ENCODE measurements around the gene FYB1. TPM values are rescaled to one million over a fixed set of nuclear protein-coding genes. Genes with fewer than 3 reads are reported as not detected.

FYB1 gene
- total RNA-seq, 2 donors from 2014 or later, result not detected

DNA sequence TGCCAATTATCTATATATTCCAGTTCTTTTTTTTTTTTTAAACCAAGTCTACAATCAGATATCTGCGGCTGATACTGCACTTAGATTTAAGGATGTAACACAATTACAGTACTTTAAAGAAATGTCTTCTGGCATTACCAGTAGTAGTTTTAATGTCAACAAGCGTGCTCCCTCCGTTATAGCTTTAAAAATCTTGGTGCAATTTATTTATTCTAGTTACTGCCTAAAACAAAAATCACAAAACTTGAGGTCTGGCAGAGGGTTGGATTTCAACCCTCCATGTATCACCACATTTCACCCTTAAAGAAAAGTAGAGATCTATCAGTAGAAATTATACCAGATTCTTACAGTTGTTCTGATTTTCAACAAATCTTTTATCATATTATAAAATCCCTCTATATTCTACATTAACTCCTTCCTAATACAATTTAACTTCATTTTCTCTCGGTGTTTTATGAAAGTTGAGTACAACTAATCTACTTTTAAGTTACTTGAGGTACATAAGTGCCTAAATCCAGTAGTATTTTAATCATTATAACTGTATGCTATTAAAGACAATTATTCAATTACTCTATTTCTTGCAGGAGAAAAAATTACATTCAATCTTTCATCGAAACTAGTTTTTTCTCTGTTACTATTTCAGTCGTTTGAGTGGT, 143.1 kb downstream of the FYB1 start:
- Mint-ChIP-seq H3K36me3 (ENCODE audit: low read depth) (no peaks in the 10 kb centered on the region), H3K9me3 (no peaks in the 10 kb centered on the region), H3K4me1 (peaks cover 11% of the 10 kb centered on the region), H3K4me3 (no peak overlapping the region), H3K27ac (no peak overlapping the region), H3K27me3 (ENCODE audit: insufficient read depth) (no peaks in the 10 kb centered on the region)
- Histone ChIP-seq H3K4me1 (ENCODE audit: control insufficient read depth, insufficient read depth, low read length) (peaks cover 4% of the 10 kb centered on the region), H3K27me3 (ENCODE audit: control insufficient read depth, insufficient read depth, low read length, poor library complexity, severe bottlenecking) (no peaks in the 10 kb centered on the region), H3K27ac (ENCODE audit: low read depth, low read length) (no peak overlapping the region), H3K4me3 (ENCODE audit: low read length) (no peak overlapping the region), H3K9ac (ENCODE audit: extremely low read depth, low read length, poor library complexity, severe bottlenecking) (no peak overlapping the region), H3K36me3 (ENCODE audit: control insufficient read depth, insufficient read depth, low read length) (no peaks in the 10 kb centered on the region), H3K9me3 (ENCODE audit: control insufficient read depth, low read length) (no peaks in the 10 kb centered on the region)
- DNase-seq, result no peak
- TF ChIP-seq, protein P1, sequence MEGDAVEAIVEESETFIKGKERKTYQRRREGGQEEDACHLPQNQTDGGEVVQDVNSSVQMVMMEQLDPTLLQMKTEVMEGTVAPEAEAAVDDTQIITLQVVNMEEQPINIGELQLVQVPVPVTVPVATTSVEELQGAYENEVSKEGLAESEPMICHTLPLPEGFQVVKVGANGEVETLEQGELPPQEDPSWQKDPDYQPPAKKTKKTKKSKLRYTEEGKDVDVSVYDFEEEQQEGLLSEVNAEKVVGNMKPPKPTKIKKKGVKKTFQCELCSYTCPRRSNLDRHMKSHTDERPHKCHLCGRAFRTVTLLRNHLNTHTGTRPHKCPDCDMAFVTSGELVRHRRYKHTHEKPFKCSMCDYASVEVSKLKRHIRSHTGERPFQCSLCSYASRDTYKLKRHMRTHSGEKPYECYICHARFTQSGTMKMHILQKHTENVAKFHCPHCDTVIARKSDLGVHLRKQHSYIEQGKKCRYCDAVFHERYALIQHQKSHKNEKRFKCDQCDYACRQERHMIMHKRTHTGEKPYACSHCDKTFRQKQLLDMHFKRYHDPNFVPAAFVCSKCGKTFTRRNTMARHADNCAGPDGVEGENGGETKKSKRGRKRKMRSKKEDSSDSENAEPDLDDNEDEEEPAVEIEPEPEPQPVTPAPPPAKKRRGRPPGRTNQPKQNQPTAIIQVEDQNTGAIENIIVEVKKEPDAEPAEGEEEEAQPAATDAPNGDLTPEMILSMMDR (conservative IDR thresholded peaks at IDR 0.05), result no peak
- 90 to 93% methylated on average over 3 to 6 of the region's 6 CpGs for WGBS, 2 experiments (ENCODE audit: insufficient coverage in 1 of 2, insufficient read length in 1 of 2)

DNA sequence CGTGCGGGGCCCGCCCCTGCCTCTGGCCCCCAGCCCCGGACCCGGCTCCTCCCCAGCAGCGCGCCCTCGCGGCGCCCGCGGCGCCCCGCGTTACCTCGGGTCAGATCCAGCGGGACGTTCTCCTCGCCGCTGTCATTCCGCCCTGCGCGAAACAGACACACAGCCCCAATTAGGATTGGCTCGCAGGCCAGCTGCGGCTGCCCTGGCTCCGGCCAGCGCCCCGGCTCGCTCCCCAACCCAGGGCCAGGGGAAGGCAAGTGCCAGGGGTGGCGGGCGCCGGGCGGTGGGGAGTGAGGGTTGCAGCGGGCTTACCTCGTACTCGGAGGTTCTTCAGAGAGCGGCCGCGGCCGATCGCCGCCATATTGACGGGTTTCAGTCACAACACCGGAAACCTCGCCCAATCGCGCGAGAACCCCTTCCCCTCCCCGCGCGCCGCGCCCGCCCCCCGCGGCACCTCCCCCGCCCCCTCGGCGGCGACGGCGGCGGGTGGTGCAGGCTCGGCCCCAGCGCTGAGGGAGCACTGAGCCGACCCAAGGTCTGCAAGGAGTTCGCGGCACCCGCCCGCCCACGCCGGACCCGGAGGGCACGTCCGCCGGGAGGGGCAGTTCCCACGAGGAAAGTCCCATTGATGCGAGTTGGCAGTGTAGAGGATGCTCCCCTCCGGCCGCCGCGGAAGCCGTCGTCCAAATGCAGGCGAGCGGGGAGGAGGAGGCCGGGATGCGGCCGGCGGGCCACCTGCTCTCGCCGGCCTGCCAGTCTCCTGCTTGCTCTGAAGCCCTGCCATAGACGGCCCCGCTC, 145.1 kb downstream of the FYB1 start, which contains the start of gene RICTOR:
Gene RICTOR (minus strand): TSS at position 383 of the 798 bp plus-strand sequence. CDS start 22 bp downstream, at position 361.
- Histone ChIP-seq H3K27me3 (ENCODE audit: control insufficient read depth, insufficient read depth, low read length, poor library complexity, severe bottlenecking) (no peaks in the 10 kb centered on the region), H3K4me1 (ENCODE audit: control insufficient read depth, insufficient read depth, low read length) (peaks cover 4% of the 10 kb centered on the region), H3K36me3 (ENCODE audit: control insufficient read depth, insufficient read depth, low read length) (no peaks in the 10 kb centered on the region), H3K4me3 (ENCODE audit: low read length) (peak within 1 kb of the TSS; percentile 88), H3K9ac (ENCODE audit: extremely low read depth, low read length, poor library complexity, severe bottlenecking) (peak within 1 kb of the TSS; percentile 87), H3K27ac (ENCODE audit: low read depth, low read length) (peak within 1 kb of the TSS; percentile 97), H3K9me3 (ENCODE audit: control insufficient read depth, low read length) (no peaks in the 10 kb centered on the region)
- 0% methylated on average over 32 to 92 of the region's 94 CpGs for WGBS, 2 experiments (ENCODE audit: insufficient coverage in 1 of 2, insufficient read length in 1 of 2)
- TF ChIP-seq, protein P1 (conservative IDR thresholded peaks at IDR 0.05), result no peak
- peaks cover 7% of the 10 kb centered on the region for H3K36me3 Mint-ChIP-seq (ENCODE audit: low read depth)
- H3K27me3 Mint-ChIP-seq (ENCODE audit: insufficient read depth), result no peaks in the 10 kb centered on the region
- H3K4me1 Mint-ChIP-seq, result peaks cover 11% of the 10 kb centered on the region
- H3K27ac Mint-ChIP-seq, result peak within 1 kb of the TSS; percentile 97
- no peaks in the 10 kb centered on the region for H3K9me3 Mint-ChIP-seq
- peak within 1 kb of the TSS; percentile 89 for H3K4me3 Mint-ChIP-seq
- DNase-seq, result peak; percentile 95

DNA sequence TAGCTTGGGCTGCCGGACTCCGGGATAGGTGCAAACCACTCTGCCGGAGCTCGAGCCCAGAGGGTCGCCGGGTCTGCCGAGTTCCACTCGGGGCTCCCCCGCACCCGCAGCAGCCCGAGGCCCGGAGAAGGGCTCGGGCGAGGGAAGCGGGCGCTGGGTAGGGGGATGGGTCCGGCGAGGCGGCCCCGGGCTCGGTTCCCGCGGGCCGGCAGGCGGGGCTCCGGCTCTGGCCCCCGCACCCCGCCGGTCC, 145.7 kb downstream of the FYB1 start:
- WGBS, 2 experiments (ENCODE audit: insufficient coverage in 1 of 2, insufficient read length in 1 of 2), result 0% methylated on average over 1 to 29 of the region's 29 CpGs
- peaks cover 8% of the 10 kb centered on the region for H3K36me3 Mint-ChIP-seq (ENCODE audit: low read depth)
- Histone ChIP-seq H3K27me3 (ENCODE audit: control insufficient read depth, insufficient read depth, low read length, poor library complexity, severe bottlenecking) (no peaks in the 10 kb centered on the region), H3K27ac (ENCODE audit: low read depth, low read length) (peak overlapping the region; percentile 97), H3K9me3 (ENCODE audit: control insufficient read depth, low read length) (no peaks in the 10 kb centered on the region), H3K36me3 (ENCODE audit: control insufficient read depth, insufficient read depth, low read length) (no peaks in the 10 kb centered on the region), H3K4me1 (ENCODE audit: control insufficient read depth, insufficient read depth, low read length) (peaks cover 4% of the 10 kb centered on the region), H3K4me3 (ENCODE audit: low read length) (peak overlapping the region; percentile 88), H3K9ac (ENCODE audit: extremely low read depth, low read length, poor library complexity, severe bottlenecking) (peak overlapping the region; percentile 87)
- peaks cover 11% of the 10 kb centered on the region for H3K4me1 Mint-ChIP-seq
- no peaks in the 10 kb centered on the region for H3K27me3 Mint-ChIP-seq (ENCODE audit: insufficient read depth)
- TF ChIP-seq, protein P1 (conservative IDR thresholded peaks at IDR 0.05), result no peak
- H3K27ac Mint-ChIP-seq, result peak overlapping the region; percentile 96
- no peak for DNase-seq
- peak overlapping the region; percentile 89 for H3K4me3 Mint-ChIP-seq
- H3K9me3 Mint-ChIP-seq, result no peaks in the 10 kb centered on the region
